T1000 (cell line): Measurements from ENCODE around the gene DGKB.

Source experiments
- DNase-seq: peaks from one replicate; lab custom pipeline; 2025; ENCODE audit warnings: mixed read lengths; lab: John Stamatoyannopoulos, UW

Gene DGKB

GRCh38 chr7:14209896-14210484 is 692.6 kb downstream of the DGKB start:
- no peak for DNase-seq

- no peak for DNase-seq
Observed at GRCh38 chr7:14207711-14208110, 694.8 kb downstream of the DGKB start.

- DNase-seq: no peak
Observed at GRCh38 chr7:14207138-14207537, 695.4 kb downstream of the DGKB start.

GRCh38 chr7:14206121-14206520 is 696.4 kb downstream of the DGKB start:
- DNase-seq: no peak

- no peak for DNase-seq
Observed at GRCh38 chr7:14201353-14201752, 701.2 kb downstream of the DGKB start.

GRCh38 chr7:14199336-14199735 is 703.2 kb downstream of the DGKB start:
- DNase-seq: no peak

- DNase-seq: no peak
Observed at GRCh38 chr7:14197280-14197679, 705.3 kb downstream of the DGKB start.

- no peak for DNase-seq
Observed at GRCh38 chr7:14196555-14196954, 706.0 kb downstream of the DGKB start.

GRCh38 chr7:14195871-14196270 is 706.7 kb downstream of the DGKB start:
- DNase-seq: no peak

GRCh38 chr7:14195079-14195478 is 707.5 kb downstream of the DGKB start:
- DNase-seq: no peak

GRCh38 chr7:14191686-14192098 is 710.9 kb downstream of the DGKB start:
- DNase-seq: no peak

GRCh38 chr7:14184292-14184864 is 718.2 kb downstream of the DGKB start:
- no peak for DNase-seq

GRCh38 chr7:14179781-14180180 is 722.8 kb downstream of the DGKB start:
- no peak for DNase-seq

- no peak for DNase-seq
Observed at GRCh38 chr7:14177876-14178275, 724.7 kb downstream of the DGKB start.

- no peak for DNase-seq
Observed at GRCh38 chr7:14170872-14171271, 731.7 kb downstream of the DGKB start.

GRCh38 chr7:14158111-14158510 is 744.4 kb downstream of the DGKB start:
- DNase-seq: no peak

- no peak for DNase-seq
Observed at GRCh38 chr7:14156436-14156835, 746.1 kb downstream of the DGKB start.

GRCh38 chr7:14148974-14149373 is 753.6 kb downstream of the DGKB start:
- no peak for DNase-seq

- DNase-seq: no peak
Observed at GRCh38 chr7:14147532-14147931, 755.0 kb downstream of the DGKB start.

- DNase-seq: no peak
Observed at GRCh38 chr7:14144538-14144937, 758.0 kb downstream of the DGKB start.

- DNase-seq: no peak
Observed at GRCh38 chr7:14144109-14144508, 758.4 kb downstream of the DGKB start.

GRCh38 chr7:14137676-14138075 is 764.9 kb downstream of the DGKB start:
- DNase-seq: no peak

GRCh38 chr7:14133752-14134151 is 768.8 kb downstream of the DGKB start:
- DNase-seq: no peak

- no peak for DNase-seq
Observed at GRCh38 chr7:14125998-14126397, 776.6 kb downstream of the DGKB start.
